ENCODE data around the gene USP32.

Gene USP32

GRCh38 chr17:60297760-60298401 is 94.1 kb downstream of the USP32 start:
- no peak for DNase-seq (ENCODE audit: low spot score)

- DNase-seq (ENCODE audit: low spot score): no peak
Measured at GRCh38 chr17:60296177-60296576, 95.8 kb downstream of the USP32 start.

GRCh38 chr17:60293580-60294335 is 98.2 kb downstream of the USP32 start:
- DNase-seq (ENCODE audit: low spot score): no peak

GRCh38 chr17:60292697-60293096 is 99.2 kb downstream of the USP32 start:
- DNase-seq (ENCODE audit: low spot score): no peak

- DNase-seq (ENCODE audit: low spot score): no peak
Measured at GRCh38 chr17:60284709-60285108, 107.2 kb downstream of the USP32 start.

- DNase-seq (ENCODE audit: low spot score): no peak
Measured at GRCh38 chr17:60283816-60284215, 108.1 kb downstream of the USP32 start.

GRCh38 chr17:60280673-60281072 is 111.3 kb downstream of the USP32 start:
- no peak for DNase-seq (ENCODE audit: low spot score)

- no peak for DNase-seq (ENCODE audit: low spot score)
Measured at GRCh38 chr17:60278237-60278636, 113.7 kb downstream of the USP32 start.

GRCh38 chr17:60277258-60277657 is 114.7 kb downstream of the USP32 start:
- no peak for DNase-seq (ENCODE audit: low spot score)

- no peak for DNase-seq (ENCODE audit: low spot score)
Measured at GRCh38 chr17:60269417-60269816, 122.5 kb downstream of the USP32 start.

GRCh38 chr17:60260540-60260939 is 131.4 kb downstream of the USP32 start:
- no peak for DNase-seq (ENCODE audit: low spot score)

- DNase-seq (ENCODE audit: low spot score): no peak
Measured at GRCh38 chr17:60258313-60258712, 133.6 kb downstream of the USP32 start.

GRCh38 chr17:60256174-60256573 is 135.8 kb downstream of the USP32 start:
- no peak for DNase-seq (ENCODE audit: low spot score)

GRCh38 chr17:60253048-60253447 is 138.9 kb downstream of the USP32 start:
- no peak for DNase-seq (ENCODE audit: low spot score)

- DNase-seq (ENCODE audit: low spot score): no peak
Measured at GRCh38 chr17:60252459-60252858, 139.5 kb downstream of the USP32 start.

GRCh38 chr17:60249290-60249826 is 142.6 kb downstream of the USP32 start:
- no peak for DNase-seq (ENCODE audit: low spot score)

- DNase-seq (ENCODE audit: low spot score): no peak
Measured at GRCh38 chr17:60248618-60249289, 143.2 kb downstream of the USP32 start.

GRCh38 chr17:60247836-60248461 is 144.0 kb downstream of the USP32 start:
- no peak for DNase-seq (ENCODE audit: low spot score)

- no peak for DNase-seq (ENCODE audit: low spot score)
Measured at GRCh38 chr17:60244656-60245055, 147.3 kb downstream of the USP32 start.

GRCh38 chr17:60240290-60240689 is 151.6 kb downstream of the USP32 start:
- no peak for DNase-seq (ENCODE audit: low spot score)

- no peak for DNase-seq (ENCODE audit: low spot score)
Measured at GRCh38 chr17:60231691-60232090, 160.2 kb downstream of the USP32 start.

GRCh38 chr17:60231234-60231633 is 160.7 kb downstream of the USP32 start:
- no peak for DNase-seq (ENCODE audit: low spot score)

All from left forelimb (tissue), 1 donor.